NOMO-1 treated with dmso at 0.1 percent for 144 hours (cell line): ENCODE results near the gene OR2V2.

Source experiments
- DNase-seq: peaks from one replicate; lab custom pipeline; 2025; ENCODE audit not compliant: unreplicated experiment; lab: John Stamatoyannopoulos, UW

OR2V2 gene

DNA sequence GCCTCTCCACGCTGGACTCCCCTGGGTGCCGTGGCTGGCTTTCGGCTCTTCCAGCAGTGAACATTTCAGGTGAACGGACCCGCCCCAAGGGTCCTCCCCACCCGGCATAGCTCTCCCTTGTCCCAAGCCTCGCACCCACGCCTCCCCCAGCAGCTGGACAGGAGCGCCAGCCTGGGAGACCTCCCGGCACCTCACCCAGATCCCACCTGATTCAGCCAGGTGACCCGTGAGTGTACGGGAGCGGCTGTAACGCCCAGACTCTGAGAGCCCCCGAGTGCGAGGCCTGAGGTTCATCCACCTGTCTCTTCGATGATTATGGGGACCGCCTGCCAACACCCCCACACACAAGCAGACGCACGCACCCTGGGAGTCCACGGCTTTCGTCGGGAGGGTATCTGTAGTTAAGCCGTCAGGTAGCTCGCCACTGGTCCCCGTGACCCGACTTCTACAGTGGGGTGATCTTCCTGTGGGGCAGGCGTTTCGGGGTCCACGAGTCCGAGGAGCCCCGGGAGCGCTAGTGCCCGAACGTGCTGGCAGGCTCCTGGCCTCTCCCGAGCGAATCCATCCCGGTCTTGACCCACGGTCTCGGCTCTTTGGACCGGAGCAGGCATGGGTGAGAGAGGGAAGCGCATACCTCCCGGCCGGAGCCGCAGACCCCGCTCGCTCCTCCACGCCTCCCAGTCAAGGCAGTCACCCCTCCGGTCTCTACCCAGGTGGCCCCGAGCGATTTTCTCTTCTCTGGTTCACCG, 42.8 kb downstream of the OR2V2 start:
- DNase-seq = no peak

GRCh38 chr5:181190711-181191525, 43.5 kb downstream of the OR2V2 start:
- DNase-seq = no peak

GRCh38 chr5:181191526-181192336, 44.3 kb downstream of the OR2V2 start:
- DNase-seq = no peak

- no peak for DNase-seq
Observed at GRCh38 chr5:181192337-181193046, 45.1 kb downstream of the OR2V2 start.

DNA sequence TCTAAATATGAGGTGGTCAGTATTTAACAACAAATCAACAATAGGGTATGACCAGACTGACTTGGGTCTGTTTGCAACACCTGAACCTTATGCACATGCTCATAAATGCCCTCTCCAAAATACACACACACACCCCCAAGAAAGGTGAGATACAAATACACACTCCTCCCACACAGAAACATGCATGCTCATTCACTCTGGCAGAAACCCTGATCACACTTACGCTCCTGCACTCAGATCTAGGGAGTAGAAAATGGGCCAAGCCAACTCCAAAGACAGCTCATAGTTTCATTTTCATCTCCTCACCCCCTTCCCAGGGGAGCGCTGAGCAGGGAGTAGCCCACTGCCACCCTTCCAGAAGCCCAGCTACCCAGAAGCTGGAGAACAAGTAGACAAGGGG, 46.3 kb downstream of the OR2V2 start:
- no peak for DNase-seq

DNA sequence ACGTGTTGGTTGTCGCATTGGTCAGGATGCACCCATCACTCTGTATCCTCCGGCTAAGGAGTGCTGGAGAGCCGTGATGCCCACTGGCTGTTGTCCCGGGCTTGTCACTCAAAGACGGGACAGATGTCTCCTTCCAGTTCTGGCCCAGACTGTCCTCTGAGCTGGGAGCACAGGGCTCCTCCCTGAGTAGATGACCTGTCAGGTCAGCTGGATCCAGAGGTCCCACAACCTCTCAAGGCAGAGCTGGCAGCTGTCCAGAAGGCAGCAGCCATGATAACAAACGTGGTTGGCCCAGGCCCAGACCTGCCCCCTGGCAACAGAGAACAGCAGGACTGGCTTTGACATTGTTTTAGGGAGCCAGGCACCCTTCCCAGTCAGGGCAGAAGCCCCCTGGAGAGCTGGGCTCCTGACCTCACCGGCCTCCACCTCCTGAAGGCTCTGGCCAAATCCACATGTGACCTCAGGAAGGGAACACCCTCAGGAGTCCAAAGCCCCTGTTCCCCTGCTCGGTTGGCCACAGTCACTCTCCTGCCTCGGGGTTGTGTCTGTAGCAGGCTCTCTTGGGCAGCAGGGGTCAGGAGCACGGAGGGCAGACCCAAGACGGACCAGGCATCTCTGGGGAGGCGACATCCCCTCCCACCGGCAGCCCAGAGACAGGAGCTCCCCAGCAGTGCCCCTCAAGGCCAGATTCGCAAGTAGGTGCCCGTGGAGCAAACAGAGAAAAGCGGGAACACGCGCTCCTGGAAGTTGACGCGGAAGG, 47.3 kb downstream of the OR2V2 start:
- no peak for DNase-seq

GRCh38 chr5:181195249-181195761, 47.9 kb downstream of the OR2V2 start:
- DNase-seq = no peak

DNA sequence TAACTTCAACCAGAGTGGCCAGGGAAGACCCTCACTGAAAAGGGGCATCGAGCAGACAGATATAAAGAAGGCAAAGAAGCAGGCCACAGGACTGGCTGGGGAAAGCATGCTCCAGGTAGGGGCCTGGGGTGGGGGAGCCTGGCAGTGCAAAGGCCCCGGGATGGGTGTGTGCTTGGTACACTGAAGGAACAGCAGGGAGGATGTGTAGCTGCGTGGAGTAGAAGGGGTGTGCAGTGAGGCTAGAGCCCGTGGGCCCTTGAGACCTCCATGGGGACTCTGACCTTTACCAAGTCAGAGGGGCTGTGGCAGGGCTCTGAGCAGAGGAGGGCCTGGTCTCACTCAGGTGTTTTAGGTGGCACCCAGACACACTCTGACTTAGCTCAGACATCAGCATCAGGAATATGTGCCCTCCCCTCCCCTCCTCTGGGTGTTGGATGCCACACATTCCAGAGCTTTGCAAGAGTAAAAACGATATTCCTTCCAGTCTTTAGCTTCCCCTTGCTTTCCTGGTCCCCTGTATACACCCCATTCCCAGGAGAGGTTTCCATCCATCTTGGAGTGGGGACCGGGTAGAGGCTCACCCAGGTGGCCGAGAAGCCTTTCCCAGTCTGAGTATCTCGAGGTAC, 50.1 kb downstream of the OR2V2 start:
- DNase-seq = no peak

GRCh38 chr5:181198106-181198685, 50.8 kb downstream of the OR2V2 start:
- DNase-seq = no peak

DNA sequence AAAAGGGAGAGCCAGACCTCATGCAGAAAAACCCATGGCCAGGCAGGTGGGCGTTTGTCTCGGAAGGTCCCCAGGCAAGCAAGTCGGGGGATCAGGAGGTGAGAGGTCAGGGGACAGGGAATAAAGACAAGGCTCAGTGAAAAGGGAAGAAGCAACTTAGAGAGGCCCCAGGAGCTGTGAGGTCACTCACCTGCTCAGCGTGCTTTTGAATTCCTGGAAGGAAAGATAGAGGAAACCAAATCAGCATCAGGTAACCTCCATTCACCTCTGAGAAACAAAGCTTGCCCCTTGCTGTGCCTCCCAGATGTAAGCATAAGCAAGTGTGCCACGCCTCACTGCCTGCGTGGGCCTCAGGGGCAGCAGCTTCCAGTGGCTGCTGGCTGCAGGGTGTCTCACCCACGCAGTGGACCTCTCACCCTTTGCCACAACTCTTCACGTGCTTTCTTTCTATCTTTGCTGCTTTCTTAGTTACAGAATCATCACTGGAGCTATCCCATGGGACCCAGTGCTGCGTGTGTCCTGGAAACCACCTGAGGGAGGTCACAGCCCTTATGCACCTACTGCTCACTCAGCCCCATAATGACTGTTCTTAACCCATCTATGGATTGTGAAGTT, 51.6 kb downstream of the OR2V2 start:
- DNase-seq = no peak

- DNase-seq = no peak
Observed at GRCh38 chr5:181199881-181200638, 52.7 kb downstream of the OR2V2 start.

- no peak for DNase-seq
Observed at GRCh38 chr5:181200816-181201215, 53.4 kb downstream of the OR2V2 start.

GRCh38 chr5:181203093-181203711, 55.8 kb downstream of the OR2V2 start:
- no peak for DNase-seq

DNA sequence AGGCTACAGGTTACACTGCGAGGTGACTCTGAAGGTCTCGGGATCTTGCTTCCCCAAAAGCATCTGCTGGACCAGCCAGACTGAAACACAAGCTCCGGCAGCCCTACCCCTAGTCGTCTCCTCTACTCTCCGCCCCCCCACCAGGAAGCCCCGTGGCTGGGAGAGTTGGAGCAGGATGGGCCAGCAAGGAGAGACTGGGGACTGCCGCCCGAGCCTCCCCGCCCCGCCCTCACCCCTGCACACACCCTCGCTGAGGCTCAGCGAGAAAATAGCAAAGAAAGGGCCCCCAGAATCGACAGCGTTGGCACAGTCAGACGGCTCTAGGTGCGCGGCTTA, 56.4 kb downstream of the OR2V2 start:
- no peak for DNase-seq

DNA sequence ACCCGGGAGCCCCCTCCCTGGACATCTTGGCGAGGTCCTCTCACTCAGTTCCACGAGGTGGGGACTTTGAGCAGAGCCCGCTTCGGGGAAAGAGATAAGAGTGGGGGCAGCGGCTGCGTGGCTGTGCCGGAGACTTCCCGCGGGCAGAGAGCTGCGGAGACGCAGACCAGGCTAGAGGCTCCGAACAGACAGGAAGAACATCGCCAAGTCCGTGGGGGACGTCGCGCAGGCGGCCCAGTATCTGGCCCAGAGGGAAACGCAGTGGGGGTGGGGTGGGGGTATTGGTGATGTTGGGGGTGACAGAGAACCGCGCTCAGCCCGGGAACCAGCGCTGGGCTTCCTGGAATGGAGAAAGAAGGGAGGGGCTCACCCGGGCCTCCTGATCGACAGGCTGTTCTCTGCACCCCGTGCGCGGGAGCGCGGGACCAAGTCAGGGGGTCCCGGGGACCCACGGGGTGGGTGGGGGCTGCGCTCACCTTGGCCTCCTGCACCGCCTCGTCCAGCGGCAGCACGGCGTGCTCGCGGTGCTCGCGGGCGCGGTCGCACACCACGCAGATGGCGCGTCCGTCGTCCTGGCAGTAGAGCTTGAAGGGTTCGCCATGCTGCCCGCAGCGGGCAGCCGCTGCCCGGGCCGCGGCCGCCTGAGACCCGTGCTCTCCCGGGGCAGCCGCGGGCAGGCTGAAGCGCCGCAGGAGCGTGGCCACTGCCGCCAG, 56.9 kb downstream of the OR2V2 start:
- DNase-seq = no peak

- no peak for DNase-seq
Observed at GRCh38 chr5:181204826-181205760, 57.7 kb downstream of the OR2V2 start, which contains the start of gene TRIM7. Gene TRIM7 (minus strand): TSS chr5:181205196. CDS start chr5:181205110, 86 bp downstream.
